Measurements from ENCODE around the gene POC1B.

- TF ChIP-seq POLR2AphosphoS5 (IDR thresholded peaks at IDR 0.05): no peak
- TF ChIP-seq CTCF (IDR thresholded peaks at IDR 0.05): no peak
- TF ChIP-seq POLR2A (IDR thresholded peaks at IDR 0.05): no peak
- no peak for TF ChIP-seq EP300 (IDR thresholded peaks at IDR 0.05)
Measured at GRCh38 chr12:89401433-89402058, 124.3 kb downstream of the POC1B start.

Data from gastroesophageal sphincter (tissue), 3 donors.